ENCODE results near the gene ADORA2B.

DNA sequence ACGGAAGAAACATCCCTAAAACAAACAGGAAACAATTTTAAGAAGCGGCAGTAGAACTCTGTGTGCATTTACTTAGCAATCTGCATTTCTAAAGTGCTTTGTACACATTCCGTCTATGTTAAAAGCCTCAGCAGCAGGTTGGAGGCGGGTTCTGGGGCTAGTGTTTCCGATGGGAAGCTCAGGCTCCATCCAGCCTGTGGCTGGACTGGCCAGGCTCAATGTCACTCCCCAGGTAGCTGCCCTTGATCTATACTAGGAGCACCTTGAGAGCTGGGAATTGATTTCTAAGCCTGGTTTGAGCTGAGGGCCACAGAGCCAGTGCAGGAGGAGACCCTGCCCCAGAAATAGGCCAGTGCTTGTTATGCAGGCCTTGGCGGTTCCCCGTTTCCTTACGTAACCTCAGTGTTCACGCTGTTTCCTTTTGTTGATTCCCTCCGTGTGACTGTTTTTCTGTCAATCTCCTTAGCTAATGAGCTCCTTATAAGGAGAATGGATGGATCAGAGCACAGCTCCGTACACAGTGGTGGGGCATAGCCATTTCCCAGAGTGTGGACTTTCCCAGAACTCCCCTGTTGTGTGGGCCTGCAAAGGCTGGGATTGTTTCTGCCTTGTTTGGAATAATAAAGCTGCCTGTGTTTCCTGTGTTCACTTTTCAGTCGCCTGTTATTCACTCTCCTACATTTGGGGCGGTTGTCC is 21.4 kb downstream of the ADORA2B start:
- TF ChIP-seq, protein P1, sequence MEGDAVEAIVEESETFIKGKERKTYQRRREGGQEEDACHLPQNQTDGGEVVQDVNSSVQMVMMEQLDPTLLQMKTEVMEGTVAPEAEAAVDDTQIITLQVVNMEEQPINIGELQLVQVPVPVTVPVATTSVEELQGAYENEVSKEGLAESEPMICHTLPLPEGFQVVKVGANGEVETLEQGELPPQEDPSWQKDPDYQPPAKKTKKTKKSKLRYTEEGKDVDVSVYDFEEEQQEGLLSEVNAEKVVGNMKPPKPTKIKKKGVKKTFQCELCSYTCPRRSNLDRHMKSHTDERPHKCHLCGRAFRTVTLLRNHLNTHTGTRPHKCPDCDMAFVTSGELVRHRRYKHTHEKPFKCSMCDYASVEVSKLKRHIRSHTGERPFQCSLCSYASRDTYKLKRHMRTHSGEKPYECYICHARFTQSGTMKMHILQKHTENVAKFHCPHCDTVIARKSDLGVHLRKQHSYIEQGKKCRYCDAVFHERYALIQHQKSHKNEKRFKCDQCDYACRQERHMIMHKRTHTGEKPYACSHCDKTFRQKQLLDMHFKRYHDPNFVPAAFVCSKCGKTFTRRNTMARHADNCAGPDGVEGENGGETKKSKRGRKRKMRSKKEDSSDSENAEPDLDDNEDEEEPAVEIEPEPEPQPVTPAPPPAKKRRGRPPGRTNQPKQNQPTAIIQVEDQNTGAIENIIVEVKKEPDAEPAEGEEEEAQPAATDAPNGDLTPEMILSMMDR (IDR thresholded peaks at IDR 0.05; ENCODE audit: low read length), result no peak
- TF ChIP-seq EZH2 (IDR thresholded peaks at IDR 0.05; ENCODE audit: borderline replicate concordance, low read length), result no peak

All from OCI-LY1 (cell line).